Measurements from ENCODE around the gene LRP1-AS. TPM values are rescaled to one million over a fixed set of nuclear protein-coding genes. Genes with fewer than 3 reads are reported as not detected.

Gene LRP1-AS
- total RNA-seq, 1 experiment from 2014 or later = not detected

GRCh38 chr12:57180321-57180989 is 33.0 kb upstream of the LRP1-AS start:
- no peak for DNase-seq (ENCODE audit: low read depth)

GRCh38 chr12:57179331-57180086 is 32.1 kb upstream of the LRP1-AS start:
- no peak for DNase-seq (ENCODE audit: low read depth)

GRCh38 chr12:57178213-57178612 is 30.8 kb upstream of the LRP1-AS start:
- no peak for DNase-seq (ENCODE audit: low read depth)

- DNase-seq (ENCODE audit: low read depth) = no peak
Observed at GRCh38 chr12:57177354-57177753, 29.9 kb upstream of the LRP1-AS start.

- DNase-seq (ENCODE audit: low read depth) = no peak
Observed at GRCh38 chr12:57176846-57177245, 29.4 kb upstream of the LRP1-AS start.

GRCh38 chr12:57176139-57176477 is 28.7 kb upstream of the LRP1-AS start:
- no peak for DNase-seq (ENCODE audit: low read depth)

- DNase-seq (ENCODE audit: low read depth) = peak; percentile 83
Observed at GRCh38 chr12:57175428-57176138, 28.2 kb upstream of the LRP1-AS start.

GRCh38 chr12:57173683-57174082 is 26.3 kb upstream of the LRP1-AS start:
- DNase-seq (ENCODE audit: low read depth) = no peak

GRCh38 chr12:57173089-57173488 is 25.7 kb upstream of the LRP1-AS start:
- peak; percentile 38 for DNase-seq (ENCODE audit: low read depth)

GRCh38 chr12:57171668-57172067 is 24.2 kb upstream of the LRP1-AS start:
- DNase-seq (ENCODE audit: low read depth) = no peak

- DNase-seq (ENCODE audit: low read depth) = no peak
Observed at GRCh38 chr12:57170927-57171326, 23.5 kb upstream of the LRP1-AS start.

- no peak for DNase-seq (ENCODE audit: low read depth)
Observed at GRCh38 chr12:57170408-57170807, 23.0 kb upstream of the LRP1-AS start.

GRCh38 chr12:57169969-57170368 is 22.6 kb upstream of the LRP1-AS start:
- no peak for DNase-seq (ENCODE audit: low read depth)

- DNase-seq (ENCODE audit: low read depth) = no peak
Observed at GRCh38 chr12:57169046-57169795, 21.8 kb upstream of the LRP1-AS start.

GRCh38 chr12:57168058-57168457 is 20.6 kb upstream of the LRP1-AS start:
- no peak for DNase-seq (ENCODE audit: low read depth)

GRCh38 chr12:57166971-57167371 is 19.6 kb upstream of the LRP1-AS start:
- peak; percentile 91 for DNase-seq (ENCODE audit: low read depth)

- DNase-seq (ENCODE audit: low read depth) = peak; percentile 82
Observed at GRCh38 chr12:57165741-57166140, 18.3 kb upstream of the LRP1-AS start.

- peak; percentile 69 for DNase-seq (ENCODE audit: low read depth)
Observed at GRCh38 chr12:57164966-57165625, 17.7 kb upstream of the LRP1-AS start.

GRCh38 chr12:57164454-57164853 is 17.0 kb upstream of the LRP1-AS start:
- DNase-seq (ENCODE audit: low read depth) = no peak

- DNase-seq (ENCODE audit: low read depth) = no peak
Observed at GRCh38 chr12:57162553-57163125, 15.2 kb upstream of the LRP1-AS start.

- no peak for DNase-seq (ENCODE audit: low read depth)
Observed at GRCh38 chr12:57161491-57161890, 14.1 kb upstream of the LRP1-AS start.

Data from Daoy (cell line).